NCI-H1417 treated with DMSO at 0.1 percent for 48 hours (cell line): ENCODE results near the gene POLN.
"Not testable (repeated sequence)": the region's sequence is repeated elsewhere in the genome, so short reads cannot be mapped to it uniquely, and the experiment has no call there.

ENCODE experiments used
- DNase-seq: peaks from one replicate; lab custom pipeline; 2025; lab: John Stamatoyannopoulos, UW

The POLN gene

DNA sequence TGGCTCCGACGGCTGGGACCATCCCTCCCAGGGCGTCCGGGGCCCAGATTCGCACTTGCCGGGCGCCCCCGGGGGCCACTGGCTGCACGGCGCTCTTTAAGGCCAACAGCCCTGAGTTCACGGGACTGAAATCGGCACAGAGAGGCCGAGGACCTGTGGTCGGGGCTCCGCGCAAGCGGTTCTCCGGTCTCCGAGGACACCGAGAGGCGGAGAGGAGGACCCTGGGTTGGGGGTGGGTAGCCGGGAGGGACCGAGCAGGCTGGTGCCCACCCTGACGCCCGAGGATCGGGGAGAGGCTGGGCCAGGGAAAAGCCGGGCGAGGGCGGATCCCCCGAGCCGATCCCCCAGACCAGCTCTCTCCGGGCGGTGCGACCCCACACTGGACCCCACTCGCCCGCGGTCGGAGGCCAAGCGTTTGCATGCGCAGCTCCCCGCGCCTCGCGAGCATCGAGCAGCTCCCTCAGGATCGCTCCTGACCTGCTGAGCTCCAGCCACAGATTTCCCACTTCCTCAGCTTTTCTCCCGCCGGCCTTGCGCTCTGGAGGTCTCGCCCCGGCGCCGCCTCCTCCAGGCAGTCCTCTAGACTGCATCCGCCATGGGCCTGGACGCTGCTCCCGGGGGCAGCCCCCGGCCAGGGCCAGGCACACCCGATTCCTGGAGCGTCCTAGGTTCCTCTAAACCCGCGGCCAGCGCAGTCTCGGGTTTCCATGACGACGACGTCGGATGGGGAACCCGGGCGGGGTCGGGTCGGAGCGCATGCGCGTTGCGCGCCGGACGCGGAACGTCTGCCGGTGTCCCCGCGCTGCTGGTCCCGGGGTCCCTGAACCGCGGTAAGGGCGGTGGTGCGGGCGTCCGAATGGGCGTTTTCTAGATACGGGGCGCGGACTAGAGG lies 200.4 kb downstream of the POLN start:
- DNase-seq, result no peak

DNA sequence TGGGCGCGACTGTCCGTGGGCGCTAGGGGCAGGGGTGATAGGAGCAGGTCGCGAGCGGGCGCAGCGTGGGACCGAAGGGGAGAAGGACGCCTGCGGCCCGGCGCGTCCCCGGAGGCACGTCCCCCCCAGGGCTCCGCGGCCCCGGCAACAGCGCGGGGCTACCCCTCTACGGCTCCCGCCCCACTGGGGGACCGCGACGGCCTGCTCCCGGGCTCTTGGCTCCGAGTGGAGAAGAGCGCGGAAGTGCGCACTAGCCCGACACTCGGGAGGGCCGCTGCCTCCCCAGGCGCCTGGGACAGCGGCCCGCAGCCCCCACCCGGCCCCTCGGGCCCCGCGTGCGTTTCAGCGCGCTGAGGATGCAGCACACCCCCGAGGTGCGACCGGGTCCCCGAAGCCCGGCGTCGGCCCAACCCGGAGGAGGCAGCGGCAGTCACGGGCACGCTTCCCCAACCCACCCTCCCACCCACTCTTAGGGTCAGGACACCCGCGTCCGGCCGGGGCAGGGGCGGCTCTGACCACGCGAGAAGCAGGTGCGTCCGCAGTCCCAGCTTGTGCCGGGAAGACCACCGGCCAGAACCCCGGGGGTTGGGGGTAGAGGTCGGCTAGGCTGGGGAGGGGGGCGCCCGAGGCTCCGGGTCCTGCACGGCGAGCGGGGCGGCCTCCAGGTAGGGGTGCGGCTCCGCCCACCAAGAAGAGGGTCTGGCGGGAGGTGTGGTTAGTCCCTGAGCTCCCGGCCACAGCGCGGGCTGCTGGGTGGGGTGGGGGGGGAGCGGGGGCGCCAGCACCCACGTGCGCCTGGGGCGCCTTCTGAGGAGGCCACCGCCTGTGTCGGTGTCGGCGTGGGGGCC lies 201.3 kb downstream of the POLN start:
- no peak for DNase-seq

DNA sequence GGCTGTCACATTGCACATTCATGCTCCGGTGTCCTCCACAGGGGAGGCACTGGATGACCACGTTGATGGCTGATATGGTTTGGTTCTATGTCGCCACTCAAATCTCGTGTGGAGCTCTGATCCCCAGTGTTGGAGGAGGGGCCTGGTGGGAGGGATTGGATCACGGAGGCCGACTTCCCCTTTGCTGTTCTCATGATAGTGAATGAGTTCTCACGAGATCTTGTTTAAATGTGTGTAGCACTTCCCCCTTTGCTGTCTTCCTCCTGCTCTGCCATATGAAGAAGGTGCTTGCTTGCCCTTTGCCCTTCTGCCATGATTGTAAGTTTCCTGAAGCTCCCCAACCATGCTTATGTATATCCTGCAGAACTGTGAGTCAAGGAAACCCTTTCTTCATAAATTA lies 205.1 kb downstream of the POLN start:
- no peak for DNase-seq

DNA sequence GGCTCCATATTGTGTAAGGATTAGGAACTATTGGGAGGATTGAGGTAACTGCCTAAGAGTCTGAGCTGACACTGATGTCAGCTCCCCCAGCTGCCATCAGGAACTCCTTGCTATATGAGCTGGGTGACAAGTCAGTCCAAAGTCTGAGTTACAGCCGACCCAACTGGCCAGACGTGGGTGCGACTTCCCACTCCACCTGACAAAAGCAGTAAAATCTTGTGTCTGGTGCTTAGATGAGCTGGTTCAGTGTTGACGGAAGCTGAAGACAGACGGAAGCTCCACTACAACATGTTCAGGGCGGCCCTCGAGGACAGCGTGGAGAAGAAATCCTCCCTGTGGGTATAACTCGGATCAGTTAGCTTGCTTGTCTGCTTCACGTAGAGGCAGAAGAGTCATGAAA lies 205.6 kb downstream of the POLN start:
- DNase-seq, result no peak

DNA sequence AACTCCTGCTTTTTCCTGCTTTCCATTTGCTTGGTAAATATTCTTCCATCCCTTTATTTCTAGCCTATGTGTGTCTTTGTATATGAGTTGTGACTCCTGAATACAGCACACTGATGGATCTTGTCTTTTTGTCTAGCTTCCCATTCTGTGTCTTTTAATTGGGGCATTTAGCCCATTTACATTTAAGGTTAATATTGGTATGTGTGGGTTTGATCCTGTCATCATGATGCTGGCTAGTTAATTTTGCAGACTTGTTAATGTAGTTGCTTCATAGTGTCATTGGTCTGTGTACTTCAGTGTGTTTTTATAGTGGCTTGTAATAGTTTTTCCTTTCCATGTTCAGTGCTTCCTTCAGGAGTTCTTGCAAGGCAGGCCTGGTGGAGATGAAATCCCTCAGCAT lies 210.8 kb downstream of the POLN start:
- DNase-seq, result not testable (repeated sequence)

DNA sequence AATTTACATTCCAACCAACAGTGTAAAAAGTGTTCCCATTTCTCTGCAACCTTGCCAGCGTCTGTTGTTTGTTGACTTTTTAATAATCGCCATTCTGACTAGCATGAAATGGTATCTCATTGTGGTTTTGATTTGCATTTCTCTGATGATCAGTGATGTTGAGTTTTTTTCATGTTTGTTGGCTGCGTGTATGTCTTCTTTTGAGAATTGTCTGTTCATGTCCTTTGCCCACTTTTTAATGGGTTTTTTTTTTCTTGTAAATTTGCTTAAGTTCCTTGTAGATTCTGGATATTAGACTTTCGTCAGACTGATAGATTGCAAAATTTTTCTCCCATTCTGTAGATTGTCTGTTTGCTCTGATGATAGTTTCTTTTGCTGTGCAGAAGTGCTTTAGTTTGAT lies 214.8 kb downstream of the POLN start:
- not testable (repeated sequence) for DNase-seq

DNA sequence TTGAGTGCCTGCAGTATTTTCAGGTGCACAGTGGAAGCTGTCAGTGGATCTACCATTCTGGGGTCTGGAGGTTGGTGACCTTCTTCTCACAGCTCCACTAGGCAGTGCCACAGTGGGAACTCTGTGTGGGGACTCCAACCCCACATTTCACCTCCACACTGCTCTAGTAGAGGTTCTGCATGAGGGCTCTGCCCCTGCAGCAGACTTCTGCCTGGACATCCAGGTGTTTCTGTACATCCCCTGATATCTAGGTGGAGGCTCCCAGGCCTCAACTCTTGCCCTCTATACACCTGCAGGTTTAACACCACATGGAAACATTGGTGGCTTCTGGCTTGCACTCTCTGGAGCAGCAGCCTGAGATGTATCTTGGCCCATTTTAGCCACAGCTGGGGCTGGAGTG lies 216.1 kb downstream of the POLN start:
- DNase-seq, result no peak

DNA sequence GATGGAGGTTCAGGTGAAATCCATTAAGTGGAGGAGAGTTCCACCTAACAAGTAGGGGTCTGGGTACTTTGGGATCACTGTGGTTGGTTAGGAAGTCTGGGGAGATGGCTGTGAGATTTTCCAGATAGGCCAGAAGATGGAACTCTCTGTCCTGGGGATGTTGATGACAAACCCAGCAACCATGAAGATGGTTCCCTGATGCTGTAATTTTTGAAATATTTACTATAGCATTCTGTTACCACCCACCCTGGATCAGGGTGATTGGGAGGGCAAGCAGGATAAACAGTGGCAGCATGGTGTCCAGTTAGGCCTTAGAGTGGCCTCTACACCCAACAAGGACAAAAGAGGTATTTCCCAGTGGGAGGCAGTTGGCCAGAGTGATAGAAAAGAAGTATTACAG lies 217.2 kb downstream of the POLN start:
- DNase-seq, result no peak
